ENCODE results near the gene HELZ. TPM values are rescaled to one million over a fixed set of nuclear protein-coding genes. Genes with fewer than 3 reads are reported as not detected.

HELZ gene
- total RNA-seq, 1 donor = 89.8 TPM

- no peak overlapping the region for H3K4me3 ChIP-seq (ENCODE audit: low read depth, low read length)
- no peak for TF ChIP-seq CTCF (IDR thresholded peaks at IDR 0.05; ENCODE audit: insufficient read depth, low read depth, low read length)
- DNase-seq (ENCODE audit: low read depth) = no peak
Observed at GRCh38 chr17:67217446-67217845, 27.6 kb downstream of the HELZ start.

GRCh38 chr17:67216578-67217320 is 28.2 kb downstream of the HELZ start:
- TF ChIP-seq CTCF (IDR thresholded peaks at IDR 0.05; ENCODE audit: insufficient read depth, low read depth, low read length) = no peak
- DNase-seq (ENCODE audit: low read depth) = no peak

GRCh38 chr17:67215991-67216421 is 29.0 kb downstream of the HELZ start:
- peak; percentile 20 for DNase-seq (ENCODE audit: low read depth)
- no peak for TF ChIP-seq CTCF (IDR thresholded peaks at IDR 0.05; ENCODE audit: insufficient read depth, low read depth, low read length)
- no peak overlapping the region for H3K4me3 ChIP-seq (ENCODE audit: low read depth, low read length)

More at GRCh38 chr17:67216578-67217320, 28.2 kb downstream of the HELZ start:
- H3K4me3 ChIP-seq (ENCODE audit: low read depth, low read length) = no peak overlapping the region

- peak; percentile 90 for DNase-seq (ENCODE audit: low read depth)
- no peak overlapping the region for H3K4me3 ChIP-seq (ENCODE audit: low read depth, low read length)
- TF ChIP-seq CTCF (IDR thresholded peaks at IDR 0.05; ENCODE audit: insufficient read depth, low read depth, low read length) = no peak
Observed at GRCh38 chr17:67212714-67213417, 32.1 kb downstream of the HELZ start.

- H3K4me3 ChIP-seq (ENCODE audit: low read depth, low read length) = no peak overlapping the region
- DNase-seq (ENCODE audit: low read depth) = peak; percentile 70
- TF ChIP-seq CTCF (IDR thresholded peaks at IDR 0.05; ENCODE audit: insufficient read depth, low read depth, low read length) = no peak
Observed at GRCh38 chr17:67212231-67212630, 32.8 kb downstream of the HELZ start.

GRCh38 chr17:67211742-67212141 is 33.3 kb downstream of the HELZ start:
- peak; percentile 72 for DNase-seq (ENCODE audit: low read depth)
- no peak for TF ChIP-seq CTCF (IDR thresholded peaks at IDR 0.05; ENCODE audit: insufficient read depth, low read depth, low read length)
- H3K4me3 ChIP-seq (ENCODE audit: low read depth, low read length) = no peak overlapping the region

Measured in fibroblast of villous mesenchyme (primary cell).